SU-DHL-6 (cell line): Measurements from ENCODE around the gene CCT5.

ENCODE experiments used
- H2AFZ ChIP-seq: fragments of 200-600 bp; sonication (generic); 2 replicates; pipeline ENCODE4 v1.6.1; 2014; ENCODE audit warnings: low read depth, mild to moderate bottlenecking, moderate library complexity, mixed read lengths, antibody characterized with exemption, low read length; ENCODE audit not compliant: severe bottlenecking
- H3F3A ChIP-seq: fragments of 200-600 bp; shearing (Covaris generic); 2 replicates; pipeline ENCODE4 v1.6.0; 2016; ENCODE audit warnings: antibody characterized with exemption, mild to moderate bottlenecking; ENCODE audit not compliant: insufficient read depth
- H3K27ac ChIP-seq: fragments of 200-600 bp; sonication (generic); 2 replicates; pipeline ENCODE4 v1.5.1; 2016; ENCODE audit warnings: low read depth, mild to moderate bottlenecking, low read length, moderate library complexity, mixed read lengths
- H3K27me3 ChIP-seq: fragments of 200-600 bp; sonication (generic), shearing (Covaris generic); 2 replicates; pipeline ENCODE4 v1.6.0; 2014; ENCODE audit warnings: mild to moderate bottlenecking, low read length
- H3K36me3 ChIP-seq: fragments of 200-600 bp; sonication (generic); 2 replicates; pipeline ENCODE4 v1.6.1; 2014; ENCODE audit warnings: mild to moderate bottlenecking, low read length, mixed read lengths
- H3K4me2 ChIP-seq: fragments of 300-600, 200-600 bp; shearing (Covaris generic), sonication (generic); 2 replicates; pipeline ENCODE4 v1.6.0; 2014; ENCODE audit warnings: low read length, low read depth, mild to moderate bottlenecking; ENCODE audit not compliant: poor library complexity, severe bottlenecking
- H3K4me3 ChIP-seq: fragments of 200-600 bp; sonication (generic); 2 replicates; pipeline ENCODE4 v1.5.1; 2014; ENCODE audit warnings: antibody characterized with exemption, low read length, mild to moderate bottlenecking, mixed read lengths; ENCODE audit not compliant: insufficient read depth, poor library complexity, severe bottlenecking
- H3K79me2 ChIP-seq: fragments of 200-600 bp; sonication (generic); 2 replicates; pipeline ENCODE4 v1.6.1; 2014; ENCODE audit warnings: mild to moderate bottlenecking, low read length, moderate library complexity; ENCODE audit not compliant: insufficient read depth
- H3K9ac ChIP-seq: fragments of 200-600 bp; sonication (generic); 2 replicates; pipeline ENCODE4 v1.7.0; 2014; ENCODE audit warnings: mild to moderate bottlenecking, low read length
- H3K9me2 ChIP-seq: fragments of 200-600 bp; sonication (generic); replicated peaks from 2 replicates; pipeline ENCODE4 v1.6.1; 2014; ENCODE audit warnings: low read length; ENCODE audit not compliant: insufficient read depth
- H3K9me3 ChIP-seq: fragments of 200-600 bp; sonication (generic); 2 replicates; pipeline ENCODE4 v1.6.1; 2014; ENCODE audit warnings: low read length, mixed read lengths; ENCODE audit not compliant: insufficient read depth
- H4K20me1 ChIP-seq: fragments of 200-600 bp; sonication (generic); 2 replicates; pipeline ENCODE4 v1.6.1; 2014; ENCODE audit warnings: low read depth, mild to moderate bottlenecking, antibody characterized with exemption, low read length, moderate library complexity, mixed read lengths
- CTCF ChIP-seq: fragments of 200-600 bp; sonication (generic); IDR thresholded peaks from one replicate; pipeline ENCODE4 v1.5.1; 2017; ENCODE audit warnings: antibody characterized with exemption, mild to moderate bottlenecking, low read length, moderate library complexity; ENCODE audit not compliant: insufficient read depth, poor library complexity, severe bottlenecking
- EZH2phosphoT487 ChIP-seq: fragments of 200-600 bp; sonication (generic), shearing (Covaris generic); conservative IDR thresholded peaks from 2 replicates; pipeline ENCODE4 v1.6.1; 2018; ENCODE audit warnings: mild to moderate bottlenecking, antibody characterized with exemption, low read length, moderate library complexity, mixed read lengths

The CCT5 gene

GRCh38 chr5:10222326-10222725 lies 27.8 kb upstream of the CCT5 start:
- no peak for TF ChIP-seq CTCF
- no peak for TF ChIP-seq EZH2phosphoT487
- Histone ChIP-seq H3F3A (no peaks in the 10 kb centered on the region), H3K79me2 (no peaks in the 10 kb centered on the region), H3K4me2 (no peak overlapping the region), H3K27ac (no peak overlapping the region), H4K20me1 (no peaks in the 10 kb centered on the region), H3K9ac (no peak overlapping the region), H2AFZ (no peak overlapping the region), H3K9me3 (no peaks in the 10 kb centered on the region), H3K27me3 (no peaks in the 10 kb centered on the region), H3K36me3 (no peaks in the 10 kb centered on the region), H3K4me3 (no peak overlapping the region), H3K9me2 (no peaks in the 10 kb centered on the region)

GRCh38 chr5:10227379-10227778 lies 22.7 kb upstream of the CCT5 start:
- Histone ChIP-seq H3K9ac (no peak overlapping the region), H3K9me2 (no peaks in the 10 kb centered on the region), H3K9me3 (no peaks in the 10 kb centered on the region), H3K27ac (no peak overlapping the region), H3K4me3 (no peak overlapping the region), H3K79me2 (no peaks in the 10 kb centered on the region), H3K27me3 (no peaks in the 10 kb centered on the region), H3K4me2 (no peak overlapping the region), H4K20me1 (no peaks in the 10 kb centered on the region), H2AFZ (no peak overlapping the region), H3F3A (no peaks in the 10 kb centered on the region), H3K36me3 (no peaks in the 10 kb centered on the region)
- TF ChIP-seq CTCF: no peak
- TF ChIP-seq EZH2phosphoT487: no peak

GRCh38 chr5:10228288-10228687 lies 21.8 kb upstream of the CCT5 start:
- H2AFZ ChIP-seq: no peak overlapping the region
- H3K27me3 ChIP-seq: no peaks in the 10 kb centered on the region
- no peaks in the 10 kb centered on the region for H3K9me3 ChIP-seq
- H3K9me2 ChIP-seq: no peaks in the 10 kb centered on the region
- H3F3A ChIP-seq: no peaks in the 10 kb centered on the region
- no peak overlapping the region for H3K4me2 ChIP-seq
- H3K79me2 ChIP-seq: no peaks in the 10 kb centered on the region
- H3K4me3 ChIP-seq: no peak overlapping the region
- H3K9ac ChIP-seq: no peak overlapping the region
- no peak for TF ChIP-seq EZH2phosphoT487
- TF ChIP-seq CTCF: no peak
- no peaks in the 10 kb centered on the region for H3K36me3 ChIP-seq
- H3K27ac ChIP-seq: no peak overlapping the region
- no peaks in the 10 kb centered on the region for H4K20me1 ChIP-seq
